Measurements from ENCODE around the gene ZFP64. TPM values are rescaled to one million over a fixed set of nuclear protein-coding genes. Genes with fewer than 3 reads are reported as not detected.

Gene ZFP64
- total RNA-seq, 1 experiment from 2014 or later, result 33.5 TPM

DNA sequence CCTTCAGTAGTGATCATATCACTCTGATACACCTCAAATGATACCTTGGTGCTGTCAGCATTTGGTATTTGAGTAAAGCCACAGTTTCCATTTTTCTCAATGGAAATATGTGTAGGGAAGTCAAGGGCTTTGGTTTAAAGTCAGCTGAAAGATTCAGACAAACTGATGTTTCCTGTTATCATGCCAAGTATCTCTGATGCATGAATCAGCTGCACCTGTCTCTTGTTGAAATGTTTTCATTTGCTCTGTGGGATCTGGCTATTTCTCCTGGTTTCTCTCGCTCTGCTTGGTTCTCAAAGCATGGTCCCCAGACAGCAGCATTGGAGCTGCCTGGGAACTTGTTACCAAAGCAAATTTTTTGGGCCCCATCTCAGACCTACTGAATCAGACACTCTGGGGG, 23.5 kb downstream of the ZFP64 start:
- no peak for DNase-seq (ENCODE audit: low spot score)
- intact Hi-C loops (cut with micrococcal nuclease; ENCODE audit: unreplicated experiment), result no loop called here
- Histone ChIP-seq H3K4me3 (ENCODE audit: low read depth, low read length, poor library complexity, severe bottlenecking) (no peak overlapping the region), H3K9me3 (ENCODE audit: low read depth, low read length, poor library complexity, severe bottlenecking) (no peaks in the 10 kb centered on the region), H3K27me3 (replicated peaks; ENCODE audit: insufficient read depth, low read depth, low read length, poor library complexity) (no peaks in the 10 kb centered on the region), H3K4me1 (ENCODE audit: insufficient read depth, low read length, poor library complexity, severe bottlenecking) (no peaks in the 10 kb centered on the region), H3K27ac (ENCODE audit: low read depth, low read length, poor library complexity, severe bottlenecking) (no peak overlapping the region), H3K36me3 (ENCODE audit: insufficient read depth, low read length, poor library complexity, severe bottlenecking) (peaks cover 11% of the 10 kb centered on the region)
- no peak for TF ChIP-seq EZH2 (IDR thresholded peaks at IDR 0.05; ENCODE audit: borderline replicate concordance, low read depth, low read length, poor library complexity, severe bottlenecking)
- no TSS peak for BruUV-seq (replicated peaks)
- POLR2A ChIA-PET (ENCODE audit: low non-redundant PET), result no interaction called here
- CTCF ChIA-PET, result no interaction called here

DNA sequence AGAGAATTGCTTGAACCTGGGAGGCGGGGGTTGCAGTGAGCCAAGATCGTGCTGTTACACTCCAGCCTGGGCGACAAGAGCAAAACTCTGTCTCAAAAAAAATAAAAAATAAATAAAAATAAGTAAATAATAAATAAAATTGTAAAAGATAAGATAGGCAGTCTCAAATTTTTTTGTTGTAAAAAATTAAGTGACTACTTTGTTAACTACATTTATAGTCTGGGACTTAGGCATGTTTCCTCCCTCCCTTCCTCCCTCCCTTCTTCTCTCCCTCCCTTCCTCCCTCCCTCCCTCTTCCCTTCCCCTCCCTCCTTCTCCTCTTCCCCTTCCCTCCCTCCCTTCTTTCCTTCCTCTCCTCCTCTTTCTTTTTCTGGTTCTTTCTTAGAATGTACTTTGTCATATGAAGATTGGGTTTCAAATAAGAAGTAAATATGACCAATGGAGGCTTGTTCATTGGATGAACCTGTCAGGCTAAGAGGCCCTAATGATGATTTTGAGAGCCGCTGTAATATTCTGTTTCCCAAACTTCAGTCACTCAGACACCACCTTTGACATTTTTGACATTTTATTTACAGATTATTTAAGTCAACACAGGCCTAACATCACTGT, 24.2 kb downstream of the ZFP64 start:
- peaks cover 11% of the 10 kb centered on the region for H3K36me3 ChIP-seq (ENCODE audit: insufficient read depth, low read length, poor library complexity, severe bottlenecking)
- POLR2A ChIA-PET (ENCODE audit: low non-redundant PET), result no interaction called here
- intact Hi-C loops (cut with micrococcal nuclease; ENCODE audit: unreplicated experiment), result no loop called here

GRCh38 chr20:52166150-52166549, 25.4 kb downstream of the ZFP64 start:
- H3K36me3 ChIP-seq (ENCODE audit: insufficient read depth, low read length, poor library complexity, severe bottlenecking), result peaks cover 11% of the 10 kb centered on the region
- no peak for DNase-seq (ENCODE audit: low spot score)
- intact Hi-C loops (cut with micrococcal nuclease; ENCODE audit: unreplicated experiment), result no loop called here
- TF ChIP-seq, protein P1, sequence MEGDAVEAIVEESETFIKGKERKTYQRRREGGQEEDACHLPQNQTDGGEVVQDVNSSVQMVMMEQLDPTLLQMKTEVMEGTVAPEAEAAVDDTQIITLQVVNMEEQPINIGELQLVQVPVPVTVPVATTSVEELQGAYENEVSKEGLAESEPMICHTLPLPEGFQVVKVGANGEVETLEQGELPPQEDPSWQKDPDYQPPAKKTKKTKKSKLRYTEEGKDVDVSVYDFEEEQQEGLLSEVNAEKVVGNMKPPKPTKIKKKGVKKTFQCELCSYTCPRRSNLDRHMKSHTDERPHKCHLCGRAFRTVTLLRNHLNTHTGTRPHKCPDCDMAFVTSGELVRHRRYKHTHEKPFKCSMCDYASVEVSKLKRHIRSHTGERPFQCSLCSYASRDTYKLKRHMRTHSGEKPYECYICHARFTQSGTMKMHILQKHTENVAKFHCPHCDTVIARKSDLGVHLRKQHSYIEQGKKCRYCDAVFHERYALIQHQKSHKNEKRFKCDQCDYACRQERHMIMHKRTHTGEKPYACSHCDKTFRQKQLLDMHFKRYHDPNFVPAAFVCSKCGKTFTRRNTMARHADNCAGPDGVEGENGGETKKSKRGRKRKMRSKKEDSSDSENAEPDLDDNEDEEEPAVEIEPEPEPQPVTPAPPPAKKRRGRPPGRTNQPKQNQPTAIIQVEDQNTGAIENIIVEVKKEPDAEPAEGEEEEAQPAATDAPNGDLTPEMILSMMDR (conservative IDR thresholded peaks at IDR 0.05; ENCODE audit: low read depth, low read length), result no peak
- no peak for TF ChIP-seq EZH2 (IDR thresholded peaks at IDR 0.05; ENCODE audit: borderline replicate concordance, low read depth, low read length, poor library complexity, severe bottlenecking)
- no peak overlapping the region for H3K4me3 ChIP-seq (ENCODE audit: low read depth, low read length, poor library complexity, severe bottlenecking)
- H3K4me1 ChIP-seq (ENCODE audit: insufficient read depth, low read length, poor library complexity, severe bottlenecking), result no peaks in the 10 kb centered on the region
- POLR2A ChIA-PET (ENCODE audit: low non-redundant PET), result no interaction called here
- CTCF ChIA-PET, result no interaction called here
- no peak overlapping the region for H3K27ac ChIP-seq (ENCODE audit: low read depth, low read length, poor library complexity, severe bottlenecking)
- H3K27me3 ChIP-seq (replicated peaks; ENCODE audit: insufficient read depth, low read depth, low read length, poor library complexity), result no peaks in the 10 kb centered on the region
- no TSS peak for BruUV-seq (replicated peaks)
- H3K9me3 ChIP-seq (ENCODE audit: low read depth, low read length, poor library complexity, severe bottlenecking), result no peaks in the 10 kb centered on the region

More for the DNA sequence above, 24.2 kb downstream of the ZFP64 start:
- H3K4me1 ChIP-seq (ENCODE audit: insufficient read depth, low read length, poor library complexity, severe bottlenecking), result no peaks in the 10 kb centered on the region
- H3K27ac ChIP-seq (ENCODE audit: low read depth, low read length, poor library complexity, severe bottlenecking), result no peak overlapping the region
- H3K27me3 ChIP-seq (replicated peaks; ENCODE audit: insufficient read depth, low read depth, low read length, poor library complexity), result no peaks in the 10 kb centered on the region
- BruUV-seq (replicated peaks), result no TSS peak
- CTCF ChIA-PET, result no interaction called here
- TF ChIP-seq, protein P1 (conservative IDR thresholded peaks at IDR 0.05; ENCODE audit: low read depth, low read length), result no peak
- TF ChIP-seq EZH2 (IDR thresholded peaks at IDR 0.05; ENCODE audit: borderline replicate concordance, low read depth, low read length, poor library complexity, severe bottlenecking), result no peak
- no peak for DNase-seq (ENCODE audit: low spot score)
- no peak overlapping the region for H3K4me3 ChIP-seq (ENCODE audit: low read depth, low read length, poor library complexity, severe bottlenecking)
- H3K9me3 ChIP-seq (ENCODE audit: low read depth, low read length, poor library complexity, severe bottlenecking), result no peaks in the 10 kb centered on the region

- no peak overlapping the region for H3K4me3 ChIP-seq (ENCODE audit: low read depth, low read length, poor library complexity, severe bottlenecking)
- H3K27ac ChIP-seq (ENCODE audit: low read depth, low read length, poor library complexity, severe bottlenecking), result no peak overlapping the region
- ChIA-PET POLR2A (ENCODE audit: low non-redundant PET) (interaction anchor here (0.6 kb wide), 1 partner anchor 11 kb away, joined by 4 read pairs; no protein-coding TSS in a partner anchor), CTCF (no interaction called here)
- TF ChIP-seq EZH2 (IDR thresholded peaks at IDR 0.05; ENCODE audit: borderline replicate concordance, low read depth, low read length, poor library complexity, severe bottlenecking), result no peak
- TF ChIP-seq, protein P1 (conservative IDR thresholded peaks at IDR 0.05; ENCODE audit: low read depth, low read length), result no peak
- DNase-seq (ENCODE audit: low spot score), result no peak
- no peaks in the 10 kb centered on the region for H3K4me1 ChIP-seq (ENCODE audit: insufficient read depth, low read length, poor library complexity, severe bottlenecking)
- intact Hi-C loops (cut with micrococcal nuclease; ENCODE audit: unreplicated experiment), result no loop called here
- H3K27me3 ChIP-seq (replicated peaks; ENCODE audit: insufficient read depth, low read depth, low read length, poor library complexity), result no peaks in the 10 kb centered on the region
- peaks cover 10% of the 10 kb centered on the region for H3K9me3 ChIP-seq (ENCODE audit: low read depth, low read length, poor library complexity, severe bottlenecking)
- peaks cover 31% of the 10 kb centered on the region for H3K36me3 ChIP-seq (ENCODE audit: insufficient read depth, low read length, poor library complexity, severe bottlenecking)
- no TSS peak for BruUV-seq (replicated peaks)
Measured at GRCh38 chr20:52160621-52161204, 30.9 kb downstream of the ZFP64 start.
